GM12873 (cell line): ENCODE results near the gene ARHGAP27.

ENCODE experiments used
- TF ChIP-seq, protein P1 (sequence below): IDR thresholded peaks from 2 replicates; pipeline ENCODE4 v1.5.1; 2012; ENCODE audit warnings: low read depth, mild to moderate bottlenecking, moderate library complexity, low read length, control low read depth; ENCODE audit not compliant: insufficient read depth; ENCODE audit errors: missing control alignments

The ARHGAP27 gene

GRCh38 chr17:45430738-45431530 lies 1.7 kb downstream of the ARHGAP27 start:
- TF ChIP-seq, protein P1, sequence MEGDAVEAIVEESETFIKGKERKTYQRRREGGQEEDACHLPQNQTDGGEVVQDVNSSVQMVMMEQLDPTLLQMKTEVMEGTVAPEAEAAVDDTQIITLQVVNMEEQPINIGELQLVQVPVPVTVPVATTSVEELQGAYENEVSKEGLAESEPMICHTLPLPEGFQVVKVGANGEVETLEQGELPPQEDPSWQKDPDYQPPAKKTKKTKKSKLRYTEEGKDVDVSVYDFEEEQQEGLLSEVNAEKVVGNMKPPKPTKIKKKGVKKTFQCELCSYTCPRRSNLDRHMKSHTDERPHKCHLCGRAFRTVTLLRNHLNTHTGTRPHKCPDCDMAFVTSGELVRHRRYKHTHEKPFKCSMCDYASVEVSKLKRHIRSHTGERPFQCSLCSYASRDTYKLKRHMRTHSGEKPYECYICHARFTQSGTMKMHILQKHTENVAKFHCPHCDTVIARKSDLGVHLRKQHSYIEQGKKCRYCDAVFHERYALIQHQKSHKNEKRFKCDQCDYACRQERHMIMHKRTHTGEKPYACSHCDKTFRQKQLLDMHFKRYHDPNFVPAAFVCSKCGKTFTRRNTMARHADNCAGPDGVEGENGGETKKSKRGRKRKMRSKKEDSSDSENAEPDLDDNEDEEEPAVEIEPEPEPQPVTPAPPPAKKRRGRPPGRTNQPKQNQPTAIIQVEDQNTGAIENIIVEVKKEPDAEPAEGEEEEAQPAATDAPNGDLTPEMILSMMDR, result no peak

GRCh38 chr17:45430006-45430737 lies 2.5 kb downstream of the ARHGAP27 start:
- TF ChIP-seq, protein P1, result no peak

GRCh38 chr17:45429339-45430005 lies 3.2 kb downstream of the ARHGAP27 start:
- TF ChIP-seq, protein P1, result no peak

GRCh38 chr17:45428931-45429338 lies 3.7 kb downstream of the ARHGAP27 start:
- TF ChIP-seq, protein P1, result no peak

GRCh38 chr17:45428050-45428617 lies 4.5 kb downstream of the ARHGAP27 start:
- TF ChIP-seq, protein P1, result peak; percentile 97

DNA sequence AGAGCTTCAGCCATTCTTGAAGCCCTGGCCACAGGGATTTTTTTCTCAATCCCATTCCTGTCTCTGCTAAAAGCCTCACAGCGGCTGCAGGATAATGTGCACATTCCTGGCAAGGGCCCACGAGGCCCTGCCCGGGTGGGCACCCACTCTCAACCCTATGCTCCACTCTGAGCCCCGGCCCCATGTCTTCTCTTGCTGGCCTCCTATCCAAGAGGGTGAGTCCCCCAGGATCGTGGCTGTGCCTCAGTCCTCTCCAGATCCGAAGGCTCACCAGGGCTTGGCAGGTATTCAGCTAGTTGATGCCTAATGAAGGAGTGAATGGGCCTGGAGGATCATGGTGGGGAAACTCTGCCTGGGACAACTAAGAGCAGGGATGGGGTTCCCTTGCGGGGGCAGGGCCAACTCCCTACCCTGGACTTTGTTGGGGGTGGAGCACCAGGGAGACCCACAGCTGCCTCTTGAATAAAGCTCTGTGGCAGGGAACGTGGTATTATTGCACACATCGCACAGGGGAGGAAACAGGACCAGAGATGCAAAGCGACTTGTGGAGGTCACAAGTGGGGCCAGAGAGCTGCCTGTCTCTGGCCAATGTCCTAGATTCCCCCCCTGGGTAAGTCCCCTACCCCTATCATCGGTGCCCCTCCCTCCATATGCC lies 5.4 kb downstream of the ARHGAP27 start:
- TF ChIP-seq, protein P1, result no peak
